KOPT-K1 (cell line): Measurements from ENCODE around the gene GRM4.

Experiments used
- H3K27ac ChIP-seq: fragments of 200-600 bp; sonication (generic); 2 replicates; pipeline ENCODE4 v1.5.1; 2016; ENCODE audit warnings: antibody characterized with exemption, mild to moderate bottlenecking, low read depth, low read length; ENCODE audit not compliant: poor library complexity, severe bottlenecking
- H3K36me3 ChIP-seq: fragments of 200-600 bp; sonication (generic); 2 replicates; pipeline ENCODE4 v1.5.1; 2017; ENCODE audit warnings: antibody characterized with exemption, mild to moderate bottlenecking, low read length, moderate library complexity; ENCODE audit not compliant: insufficient read depth
- H3K9me3 ChIP-seq: fragments of 200-600 bp; sonication (generic); 2 replicates; pipeline ENCODE4 v1.5.1; 2017; ENCODE audit warnings: antibody characterized with exemption, low read length, mild to moderate bottlenecking; ENCODE audit not compliant: insufficient read depth, poor library complexity, severe bottlenecking

Gene GRM4

GRCh38 chr6:33995309-33996119 is 150.4 kb downstream of the GRM4 start:
- peaks cover 5% of the 10 kb centered on the region for H3K9me3 ChIP-seq
- H3K36me3 ChIP-seq = no peaks in the 10 kb centered on the region
- H3K27ac ChIP-seq = no peak overlapping the region

- Histone ChIP-seq H3K36me3 (no peaks in the 10 kb centered on the region), H3K27ac (no peak overlapping the region), H3K9me3 (peaks cover 5% of the 10 kb centered on the region)
These were observed 151.2 kb downstream of the GRM4 start for GRCh38 chr6:33994472-33995308.

- H3K9me3 ChIP-seq = peaks cover 5% of the 10 kb centered on the region
- no peaks in the 10 kb centered on the region for H3K36me3 ChIP-seq
- no peak overlapping the region for H3K27ac ChIP-seq
These were observed 152.0 kb downstream of the GRM4 start for GRCh38 chr6:33993653-33994471.

GRCh38 chr6:33993091-33993490 is 152.8 kb downstream of the GRM4 start:
- H3K36me3 ChIP-seq = no peaks in the 10 kb centered on the region
- no peak overlapping the region for H3K27ac ChIP-seq
- H3K9me3 ChIP-seq = peaks cover 5% of the 10 kb centered on the region

- H3K9me3 ChIP-seq = peaks cover 2% of the 10 kb centered on the region
- H3K27ac ChIP-seq = no peak overlapping the region
- no peaks in the 10 kb centered on the region for H3K36me3 ChIP-seq
These were observed 153.7 kb downstream of the GRM4 start for GRCh38 chr6:33992191-33992590.

GRCh38 chr6:33991610-33992009 is 154.3 kb downstream of the GRM4 start:
- H3K9me3 ChIP-seq = no peaks in the 10 kb centered on the region
- H3K36me3 ChIP-seq = no peaks in the 10 kb centered on the region
- H3K27ac ChIP-seq = no peak overlapping the region

GRCh38 chr6:33990061-33990541 is 155.8 kb downstream of the GRM4 start:
- H3K27ac ChIP-seq = no peak overlapping the region
- H3K9me3 ChIP-seq = no peaks in the 10 kb centered on the region

GRCh38 chr6:33989016-33989854 is 156.7 kb downstream of the GRM4 start:
- Histone ChIP-seq H3K36me3 (no peaks in the 10 kb centered on the region), H3K9me3 (no peaks in the 10 kb centered on the region), H3K27ac (no peak overlapping the region)

More at GRCh38 chr6:33990061-33990541, 155.8 kb downstream of the GRM4 start:
- no peaks in the 10 kb centered on the region for H3K36me3 ChIP-seq

- Histone ChIP-seq H3K27ac (no peak overlapping the region), H3K9me3 (no peaks in the 10 kb centered on the region), H3K36me3 (no peaks in the 10 kb centered on the region)
These were observed 157.5 kb downstream of the GRM4 start for GRCh38 chr6:33988121-33989015.

GRCh38 chr6:33987531-33988021 is 158.3 kb downstream of the GRM4 start:
- H3K27ac ChIP-seq = no peak overlapping the region
- no peaks in the 10 kb centered on the region for H3K9me3 ChIP-seq
- no peaks in the 10 kb centered on the region for H3K36me3 ChIP-seq

- Histone ChIP-seq H3K9me3 (no peaks in the 10 kb centered on the region), H3K27ac (no peak overlapping the region), H3K36me3 (no peaks in the 10 kb centered on the region)
These were observed 159.9 kb downstream of the GRM4 start for GRCh38 chr6:33985947-33986346.

GRCh38 chr6:33985313-33985751 is 160.6 kb downstream of the GRM4 start:
- H3K9me3 ChIP-seq = no peaks in the 10 kb centered on the region
- H3K27ac ChIP-seq = no peak overlapping the region
- no peaks in the 10 kb centered on the region for H3K36me3 ChIP-seq
